Prostate gland (tissue), 2 donors: ENCODE data around the gene CP.

Experiments
- POLR2A ChIP-seq: fragments of 450-650 bp; IDR thresholded peaks from one replicate; pipeline ENCODE4 v1.6.1; 2016; ENCODE audit warnings: antibody characterized with exemption, mild to moderate bottlenecking
- TF ChIP-seq, protein P1 (sequence below), 4 experiments: fragments of 200-600 bp in 2 of 4; fragments of 450-650 bp in 2 of 4; sonication (generic) in 2 of 4; IDR thresholded peaks; 1 replicate in 3 of 4; 2 replicates in 1 of 4; pipeline ENCODE4 v1.5.1; 2016 to 2019; ENCODE audit warnings: antibody characterized with exemption in 4 of 4, mild to moderate bottlenecking in 2 of 4, moderate library complexity in 2 of 4

DNA sequence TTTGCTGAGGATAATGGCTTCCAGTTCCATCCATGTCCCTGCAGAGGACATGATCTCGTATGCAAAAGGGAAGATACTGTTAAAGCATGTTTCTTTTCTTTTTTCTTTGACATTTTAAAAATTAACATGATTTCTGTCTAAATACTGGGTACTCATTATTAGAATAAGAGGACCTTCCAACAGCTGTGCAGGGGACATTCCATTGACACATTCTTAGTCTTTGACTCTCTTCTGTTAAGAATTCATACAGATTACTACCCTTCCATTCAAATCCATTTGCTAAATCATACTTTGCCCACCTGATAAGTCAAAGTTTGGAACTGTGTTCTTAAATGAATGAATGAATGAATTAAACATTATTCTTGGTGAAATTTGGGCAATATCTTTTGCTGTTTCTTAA lies 5.1 kb upstream of the CP start:
- TF ChIP-seq, protein P1, sequence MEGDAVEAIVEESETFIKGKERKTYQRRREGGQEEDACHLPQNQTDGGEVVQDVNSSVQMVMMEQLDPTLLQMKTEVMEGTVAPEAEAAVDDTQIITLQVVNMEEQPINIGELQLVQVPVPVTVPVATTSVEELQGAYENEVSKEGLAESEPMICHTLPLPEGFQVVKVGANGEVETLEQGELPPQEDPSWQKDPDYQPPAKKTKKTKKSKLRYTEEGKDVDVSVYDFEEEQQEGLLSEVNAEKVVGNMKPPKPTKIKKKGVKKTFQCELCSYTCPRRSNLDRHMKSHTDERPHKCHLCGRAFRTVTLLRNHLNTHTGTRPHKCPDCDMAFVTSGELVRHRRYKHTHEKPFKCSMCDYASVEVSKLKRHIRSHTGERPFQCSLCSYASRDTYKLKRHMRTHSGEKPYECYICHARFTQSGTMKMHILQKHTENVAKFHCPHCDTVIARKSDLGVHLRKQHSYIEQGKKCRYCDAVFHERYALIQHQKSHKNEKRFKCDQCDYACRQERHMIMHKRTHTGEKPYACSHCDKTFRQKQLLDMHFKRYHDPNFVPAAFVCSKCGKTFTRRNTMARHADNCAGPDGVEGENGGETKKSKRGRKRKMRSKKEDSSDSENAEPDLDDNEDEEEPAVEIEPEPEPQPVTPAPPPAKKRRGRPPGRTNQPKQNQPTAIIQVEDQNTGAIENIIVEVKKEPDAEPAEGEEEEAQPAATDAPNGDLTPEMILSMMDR (IDR thresholded peaks at IDR 0.05), result no peak
- TF ChIP-seq POLR2A, result no peak
